NCI-H524 (cell line): ENCODE results near the gene COL17A1.

Source experiments
- DNase-seq, 2 experiments: peaks; one replicate each; lab custom pipeline; 2025; lab: John Stamatoyannopoulos, UW

The COL17A1 gene

GRCh38 chr10:104049504-104050250, 36.0 kb downstream of the COL17A1 start:
- DNase-seq, result no peak

GRCh38 chr10:104046651-104047050, 39.0 kb downstream of the COL17A1 start:
- no peak for DNase-seq

GRCh38 chr10:104045151-104046089, 40.3 kb downstream of the COL17A1 start:
- DNase-seq, result peak in 1 of 2 experiments; percentile 13

- no peak for DNase-seq
Measured at GRCh38 chr10:104043854-104044253, 41.8 kb downstream of the COL17A1 start.

- DNase-seq, result no peak
Measured at GRCh38 chr10:104043185-104043830, 42.4 kb downstream of the COL17A1 start.

GRCh38 chr10:104041891-104042535, 43.7 kb downstream of the COL17A1 start:
- no peak for DNase-seq

- DNase-seq, result no peak
Measured at GRCh38 chr10:104040862-104041789, 44.6 kb downstream of the COL17A1 start.

- DNase-seq, result no peak
Measured at GRCh38 chr10:104040382-104040781, 45.3 kb downstream of the COL17A1 start.

- no peak for DNase-seq
Measured at GRCh38 chr10:104038958-104039752, 46.5 kb downstream of the COL17A1 start.

GRCh38 chr10:104038537-104038936, 47.1 kb downstream of the COL17A1 start:
- no peak for DNase-seq

- no peak for DNase-seq
Measured at GRCh38 chr10:104037261-104037951, 48.3 kb downstream of the COL17A1 start.

- DNase-seq, result no peak
Measured at GRCh38 chr10:104036518-104037260, 49.0 kb downstream of the COL17A1 start.

- no peak for DNase-seq
Measured at GRCh38 chr10:104036069-104036384, 49.7 kb downstream of the COL17A1 start.

GRCh38 chr10:104035194-104036068, 50.2 kb downstream of the COL17A1 start:
- DNase-seq, result no peak

- DNase-seq, result no peak
Measured at GRCh38 chr10:104034401-104035193, 51.1 kb downstream of the COL17A1 start.

- DNase-seq, result no peak
Measured at GRCh38 chr10:104033966-104034365, 51.7 kb downstream of the COL17A1 start.

GRCh38 chr10:104033401-104033930, 52.2 kb downstream of the COL17A1 start:
- DNase-seq, result no peak
